GM21423 (cell line): ENCODE results near the gene TNIK.

Experiments
- ATAC-seq: cut with Tn5 transposase; IDR thresholded peaks from one replicate; pipeline ENCODE4 v1.9.1; 2021; ENCODE audit warnings: mild to moderate bottlenecking, moderate library complexity; ENCODE audit not compliant: unreplicated experiment

TNIK gene

DNA sequence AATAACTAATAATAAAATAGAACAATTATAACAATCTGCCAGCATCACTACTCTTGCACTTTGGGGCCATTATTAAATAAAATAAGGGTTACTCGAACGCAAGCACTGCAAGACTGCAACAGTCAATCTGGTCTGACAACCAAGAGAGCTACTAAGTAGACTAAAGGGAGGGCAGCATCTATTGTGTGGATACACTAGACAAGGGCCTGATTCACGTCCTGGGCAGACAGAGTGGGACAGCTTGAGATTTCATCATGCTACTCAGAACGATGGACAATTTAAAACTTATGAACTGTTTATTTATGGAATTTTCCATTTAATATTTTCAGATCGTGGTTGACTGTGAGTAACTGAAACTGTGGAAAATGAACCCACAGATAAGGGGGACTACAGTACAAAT lies 39.5 kb downstream of the TNIK start:
- no peak for ATAC-seq

DNA sequence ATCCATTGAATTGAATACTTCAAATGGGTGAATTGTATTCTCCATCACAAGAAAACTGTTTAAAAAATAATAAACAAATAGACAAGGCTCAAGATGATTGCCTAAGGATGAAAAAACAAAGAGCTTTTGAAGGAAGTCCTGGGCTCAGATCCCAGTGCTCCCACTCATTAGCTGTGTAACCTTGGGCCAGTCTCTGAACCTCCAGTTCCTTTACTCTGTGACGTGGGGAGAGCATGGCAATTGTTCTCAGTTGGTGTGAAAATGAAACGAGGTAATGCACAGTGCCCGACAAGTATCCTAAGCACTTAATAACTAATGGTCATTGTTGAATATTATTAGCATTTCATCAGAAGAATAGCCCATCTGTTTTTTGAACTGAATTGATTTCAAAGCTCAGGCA lies 40.7 kb downstream of the TNIK start:
- no peak for ATAC-seq

DNA sequence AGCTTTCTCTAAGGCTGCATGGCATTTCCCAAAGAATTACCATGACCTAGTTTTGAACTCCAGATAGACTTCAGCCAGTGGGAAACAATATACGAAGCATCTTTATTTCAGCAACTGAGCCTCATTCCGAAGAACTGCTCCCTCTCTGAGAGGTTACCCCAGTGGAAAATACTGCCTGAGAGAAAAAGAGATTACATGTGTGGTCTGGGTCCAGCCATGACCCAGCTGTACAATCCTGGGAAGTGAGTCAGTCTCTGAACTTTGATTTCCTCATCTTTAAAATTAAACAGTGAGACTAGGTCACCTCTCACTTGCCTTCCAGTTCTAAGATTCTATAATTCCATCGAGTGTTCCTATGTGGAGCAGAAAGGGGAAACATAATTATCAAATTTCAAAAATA lies 42.4 kb downstream of the TNIK start:
- ATAC-seq, result no peak

DNA sequence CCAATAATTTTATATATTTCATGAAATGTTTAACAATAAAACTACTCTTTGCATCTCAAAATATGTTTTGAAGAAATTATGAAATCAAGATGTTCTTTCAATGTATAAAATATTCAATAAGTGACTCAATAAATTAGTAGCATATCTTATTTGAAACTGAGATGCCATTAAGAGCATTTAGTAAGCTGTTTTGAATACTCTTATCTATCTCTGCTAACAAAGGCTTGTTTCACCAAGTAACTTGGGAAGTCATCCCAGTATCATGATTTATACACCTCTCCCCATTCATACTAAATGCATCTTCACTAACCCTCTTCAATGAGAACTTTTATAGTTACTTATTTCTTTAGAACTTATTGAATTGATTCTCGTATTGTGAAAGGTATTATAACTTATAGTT lies 43.1 kb downstream of the TNIK start:
- ATAC-seq, result no peak

DNA sequence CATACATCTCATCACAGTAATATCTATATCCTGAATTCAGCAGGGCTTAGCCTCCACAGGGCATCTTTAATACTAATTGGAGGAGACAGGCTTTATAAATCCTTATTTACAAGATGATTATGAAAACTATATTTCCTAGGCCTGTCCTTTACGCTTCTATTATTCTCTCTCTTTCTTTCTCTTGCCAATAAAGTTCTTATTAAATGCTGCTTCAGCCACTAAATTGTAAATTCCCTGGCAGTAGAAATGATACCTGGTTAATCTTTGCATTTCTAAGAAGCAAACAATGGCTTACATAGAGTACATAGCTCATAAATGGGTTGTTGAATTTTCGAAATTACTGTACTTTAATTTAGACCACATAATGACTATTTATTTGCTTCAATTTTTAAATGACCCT lies 43.5 kb downstream of the TNIK start:
- no peak for ATAC-seq

DNA sequence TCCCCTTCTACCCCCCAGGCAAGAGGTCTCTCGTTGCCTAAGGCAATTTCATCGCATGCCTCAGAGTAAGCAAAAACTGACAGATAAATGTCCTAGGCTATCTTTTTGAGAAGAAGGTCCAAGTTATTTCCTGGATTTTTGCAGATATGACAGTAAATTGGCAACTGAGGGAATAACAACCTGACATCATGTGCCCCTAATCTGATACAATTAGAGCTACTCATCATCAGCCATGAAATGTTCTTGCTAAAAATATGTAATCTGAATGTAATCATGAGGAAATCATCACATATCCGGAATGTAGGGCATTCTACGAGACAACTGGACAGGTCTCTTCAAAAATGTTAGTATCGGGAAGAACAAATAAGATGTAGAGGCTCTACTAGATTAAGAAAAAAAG lies 44.1 kb downstream of the TNIK start:
- ATAC-seq, result no peak

DNA sequence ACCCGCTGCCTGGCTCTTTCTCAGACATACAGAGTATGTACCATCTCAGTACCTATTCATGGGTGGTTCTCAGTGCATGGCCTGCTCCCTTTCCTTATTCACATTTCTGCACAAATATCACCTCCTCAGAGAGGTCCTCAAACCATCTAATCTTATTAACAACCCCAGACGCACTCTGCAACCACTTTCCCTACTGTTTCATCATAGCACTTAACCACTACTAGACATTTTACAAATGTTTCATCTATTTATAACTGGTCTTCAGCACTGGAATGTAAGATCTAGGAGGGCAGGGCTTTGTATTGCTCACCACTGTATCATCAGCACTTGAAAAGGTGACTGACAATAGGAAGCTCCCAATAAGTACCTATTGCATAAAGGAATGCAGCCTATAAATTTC lies 45.1 kb downstream of the TNIK start:
- ATAC-seq, result no peak

DNA sequence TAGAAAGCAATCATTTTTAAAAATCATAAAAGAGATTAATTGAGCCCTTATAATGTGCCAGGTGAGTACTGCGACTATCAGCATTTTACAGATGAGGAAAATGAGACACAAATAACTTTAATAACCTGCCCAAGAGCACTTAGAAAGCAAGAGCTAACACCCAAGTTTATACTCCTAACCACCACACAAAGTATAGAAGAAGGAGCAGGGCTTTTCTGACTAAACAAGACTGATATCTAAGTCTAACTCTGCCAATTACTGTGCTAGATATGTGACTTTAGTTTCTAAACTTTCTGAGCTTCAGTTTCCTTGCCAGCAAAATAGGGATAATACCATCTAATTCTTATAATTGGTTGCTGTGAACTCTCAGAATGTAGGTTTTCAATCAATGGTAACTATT lies 47.7 kb downstream of the TNIK start:
- ATAC-seq, result no peak

DNA sequence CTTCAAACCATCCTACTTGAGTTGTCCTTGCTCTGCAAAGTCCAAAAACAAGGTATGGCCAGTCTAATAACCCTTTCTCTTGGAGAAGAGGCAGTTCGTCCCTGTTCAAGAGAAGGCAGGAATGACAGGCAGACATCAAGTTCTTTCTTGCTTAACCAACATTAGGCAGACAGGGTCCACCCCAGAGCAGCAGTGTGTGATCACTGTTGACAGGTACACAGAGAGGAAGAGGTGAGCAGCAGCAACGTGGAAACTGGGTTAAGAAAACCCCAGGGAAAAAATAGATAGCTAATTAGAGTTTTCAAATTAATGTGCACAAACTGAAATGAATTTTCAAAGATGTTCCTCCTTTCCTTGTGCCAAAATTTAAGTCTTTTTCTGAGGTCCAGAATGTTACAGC lies 48.2 kb downstream of the TNIK start:
- no peak for ATAC-seq

DNA sequence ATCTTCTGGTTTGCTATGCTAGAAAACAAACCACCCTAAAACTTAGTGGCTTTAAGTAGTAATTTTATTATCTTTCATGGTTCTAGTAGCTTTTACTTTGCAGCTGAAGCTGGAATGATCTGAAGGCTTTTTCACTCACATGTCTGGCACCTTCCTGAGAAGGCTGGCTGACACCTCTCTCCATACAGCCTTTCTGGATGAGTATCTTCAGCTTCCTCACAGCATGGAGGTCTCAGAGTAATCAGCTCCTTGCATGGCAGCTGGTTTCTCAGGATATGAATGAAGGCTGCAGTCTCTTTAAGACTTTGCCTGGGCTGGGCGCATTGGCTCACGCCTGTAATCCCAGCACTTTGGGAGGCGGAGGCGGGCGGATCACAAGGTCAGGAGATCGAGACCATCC lies 50.0 kb downstream of the TNIK start:
- no peak for ATAC-seq

DNA sequence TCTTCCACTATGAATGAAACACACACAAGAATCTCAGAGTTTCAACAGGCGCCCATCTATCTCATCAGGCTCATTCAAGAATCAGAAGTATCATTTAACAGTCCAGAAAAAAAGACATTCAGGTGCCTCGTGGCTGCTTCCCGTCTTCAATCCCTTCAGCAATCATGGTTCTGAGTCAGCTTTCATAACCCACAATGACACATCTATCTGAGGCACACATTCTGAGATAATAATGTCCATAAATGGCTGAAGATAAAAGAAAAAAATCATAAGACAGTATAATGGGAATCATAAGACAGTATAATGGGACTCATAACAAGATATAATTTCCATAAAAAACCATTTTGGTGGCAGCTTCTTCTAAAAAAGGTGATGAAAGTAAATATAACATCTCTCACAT lies 52.4 kb downstream of the TNIK start:
- ATAC-seq, result no peak

DNA sequence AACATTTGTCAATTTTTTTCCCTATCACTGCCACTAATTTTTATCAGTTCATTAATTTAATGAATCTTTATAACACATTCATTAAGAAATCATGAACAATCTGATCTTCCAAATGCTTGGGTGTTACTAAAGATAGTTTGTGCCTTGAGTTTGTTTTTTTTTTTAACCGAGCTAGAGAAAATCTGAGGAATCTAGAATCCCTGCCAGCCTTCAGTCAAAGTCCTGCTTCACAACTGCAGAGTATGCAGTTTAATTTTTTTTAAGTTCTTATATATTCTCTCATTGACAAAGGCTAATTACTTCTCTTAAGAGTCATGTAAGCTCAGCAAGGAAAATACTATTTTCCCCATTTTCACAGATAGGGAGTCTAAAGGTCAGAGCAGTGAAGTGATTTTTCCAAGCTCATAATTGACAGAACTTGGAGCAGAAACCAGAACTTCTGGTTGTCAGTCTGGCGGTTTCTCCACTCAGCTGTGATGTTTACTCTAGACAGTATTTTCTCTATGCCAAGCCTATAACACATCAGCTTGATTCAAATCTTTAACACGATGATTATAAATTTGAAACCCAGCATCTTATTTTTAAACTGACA lies 55.7 kb downstream of the TNIK start:
- ATAC-seq, result no peak

DNA sequence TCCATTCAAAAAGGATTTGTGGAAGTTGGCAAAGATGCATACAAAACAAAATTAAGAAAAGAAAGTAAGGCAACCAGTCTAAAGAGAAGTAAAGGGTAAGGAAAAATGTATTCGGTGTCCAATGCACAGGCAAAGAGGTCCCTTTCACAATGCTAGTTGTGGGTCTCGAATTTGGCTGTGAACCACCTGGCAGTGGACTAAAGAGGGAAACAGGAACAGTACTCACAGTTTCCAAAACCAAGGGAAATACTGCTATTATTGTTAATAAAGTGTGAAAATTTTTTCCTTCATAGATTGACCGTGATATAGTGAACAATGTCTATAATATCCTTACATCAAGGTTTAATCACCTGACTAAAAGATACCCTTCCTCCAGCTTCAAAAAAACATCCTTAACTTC lies 57.9 kb downstream of the TNIK start:
- ATAC-seq, result no peak

DNA sequence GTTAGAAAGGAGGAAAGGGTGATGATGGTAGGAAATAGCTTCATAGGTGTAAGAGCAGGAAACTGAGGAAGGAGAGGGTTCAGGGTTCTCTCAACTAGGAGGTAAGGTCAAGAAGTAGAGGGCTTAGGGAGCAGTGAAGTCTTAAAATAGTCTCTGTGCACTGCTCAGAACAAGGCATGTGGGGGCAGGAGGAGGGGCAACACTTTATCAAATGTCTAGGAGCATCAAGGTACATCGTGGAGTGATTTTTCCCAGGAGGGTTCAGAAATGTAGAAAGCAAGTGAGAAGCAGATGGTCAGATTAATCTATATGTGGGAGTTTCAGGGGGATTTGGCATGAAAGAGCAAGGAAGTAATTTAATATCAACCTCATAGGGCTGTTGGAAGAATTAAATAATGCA lies 58.8 kb downstream of the TNIK start:
- ATAC-seq, result no peak

DNA sequence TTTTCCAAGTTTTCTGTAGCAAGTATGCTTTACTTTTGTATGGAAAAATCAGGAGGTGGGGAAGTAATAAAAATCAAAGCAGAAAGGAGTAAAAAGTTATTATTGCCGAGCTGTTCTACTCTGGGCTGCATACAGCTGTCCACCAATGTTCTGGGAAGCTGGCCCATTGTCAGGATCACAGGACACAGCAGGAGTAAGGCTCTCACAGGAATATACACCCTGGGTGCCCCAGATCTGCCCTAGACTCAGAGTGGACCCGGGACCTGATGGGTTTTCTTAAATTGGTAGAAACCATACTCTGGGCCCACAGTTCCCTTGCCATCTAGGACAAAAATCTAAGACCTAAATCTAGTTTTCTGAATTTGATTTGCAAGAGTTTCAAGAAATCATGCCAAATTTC lies 60.4 kb downstream of the TNIK start:
- ATAC-seq, result no peak

DNA sequence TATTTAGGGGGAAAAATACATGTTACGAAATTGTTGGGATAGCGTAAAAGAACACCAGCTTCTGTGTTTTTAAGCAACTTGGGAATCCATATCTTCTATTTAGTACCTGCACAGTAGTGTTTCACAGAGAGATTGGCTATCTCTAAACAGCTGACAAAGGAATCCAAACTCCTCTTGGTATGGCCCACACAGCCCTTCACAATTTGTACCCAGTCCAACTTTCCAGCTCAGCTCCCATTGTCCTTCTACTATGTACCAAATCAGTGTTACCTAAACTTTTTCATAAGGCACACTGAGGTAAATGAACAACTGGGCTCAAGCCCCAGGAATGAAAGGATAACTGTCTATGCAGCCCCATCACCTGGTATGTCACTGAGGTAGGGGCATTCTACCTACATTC lies 61.9 kb downstream of the TNIK start:
- ATAC-seq, result no peak

DNA sequence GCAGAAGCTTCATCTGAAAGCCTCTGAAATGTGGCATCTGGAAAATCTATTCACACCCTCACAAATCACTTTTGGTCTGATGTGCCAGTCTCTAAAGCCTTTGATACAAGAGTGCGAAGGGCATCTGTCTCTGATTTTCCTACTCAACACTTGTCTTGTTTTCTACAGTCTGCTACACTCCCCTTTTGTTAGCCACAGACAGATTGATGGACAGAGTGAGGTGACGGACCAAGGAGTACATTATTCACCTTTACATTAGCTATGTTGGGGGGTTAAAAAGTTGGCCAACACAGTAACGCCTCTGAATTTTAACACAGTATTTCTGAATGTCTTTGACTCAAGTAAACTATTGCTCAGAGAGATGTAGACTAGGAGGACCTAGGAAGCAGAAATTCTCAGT lies 63.1 kb downstream of the TNIK start:
- no peak for ATAC-seq

DNA sequence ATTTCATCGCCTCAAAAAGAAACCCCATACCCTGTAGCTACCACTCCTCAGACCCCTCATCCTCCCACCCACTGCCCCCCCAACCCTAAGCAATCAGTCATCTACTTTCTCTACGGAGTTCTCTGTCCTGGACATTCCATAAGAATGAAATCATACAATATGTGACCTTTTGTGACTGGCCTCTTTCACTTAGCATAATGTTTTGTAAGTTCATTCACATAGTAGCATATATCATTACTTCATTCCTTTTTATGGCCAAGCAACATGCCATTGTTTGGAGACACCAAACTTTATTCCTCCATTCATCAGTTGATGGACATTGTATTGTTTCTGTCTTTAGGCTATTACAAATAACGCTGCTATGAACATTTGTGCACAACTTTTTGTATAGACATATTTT lies 64.2 kb downstream of the TNIK start:
- ATAC-seq, result no peak

DNA sequence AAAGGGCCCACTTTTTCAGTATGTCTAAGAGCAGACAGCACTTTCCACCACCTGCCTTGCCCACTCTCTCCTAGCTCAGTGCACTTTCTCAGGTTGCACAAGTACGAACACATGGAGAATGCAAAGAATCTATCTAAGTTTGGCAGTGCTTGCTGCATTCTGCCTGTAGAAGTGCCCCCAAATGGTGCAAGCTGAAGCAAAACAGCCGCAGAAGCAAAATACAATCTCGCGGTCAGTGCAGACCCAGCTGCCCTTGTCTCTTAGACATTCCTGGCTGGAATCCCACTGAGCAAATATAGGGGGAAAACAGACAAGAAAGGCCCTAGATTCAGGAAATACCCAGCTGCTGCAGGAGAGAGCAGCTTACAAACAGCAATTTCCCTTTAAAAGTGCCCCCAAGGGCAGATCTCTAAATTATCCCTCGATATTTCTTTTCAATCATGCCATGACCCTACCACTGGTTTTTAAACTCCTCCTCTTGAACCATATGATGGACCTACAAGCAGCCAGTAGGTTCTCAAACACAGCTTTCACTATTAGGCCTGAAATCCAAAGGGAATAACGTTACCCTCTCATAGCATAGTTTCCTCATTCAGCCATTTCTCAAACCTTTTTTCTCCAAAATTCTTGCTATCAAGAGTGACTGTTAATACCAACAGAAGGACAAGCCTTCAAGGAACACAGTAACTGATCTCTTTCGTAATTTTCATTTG lies 67.0 kb downstream of the TNIK start:
- no peak for ATAC-seq

DNA sequence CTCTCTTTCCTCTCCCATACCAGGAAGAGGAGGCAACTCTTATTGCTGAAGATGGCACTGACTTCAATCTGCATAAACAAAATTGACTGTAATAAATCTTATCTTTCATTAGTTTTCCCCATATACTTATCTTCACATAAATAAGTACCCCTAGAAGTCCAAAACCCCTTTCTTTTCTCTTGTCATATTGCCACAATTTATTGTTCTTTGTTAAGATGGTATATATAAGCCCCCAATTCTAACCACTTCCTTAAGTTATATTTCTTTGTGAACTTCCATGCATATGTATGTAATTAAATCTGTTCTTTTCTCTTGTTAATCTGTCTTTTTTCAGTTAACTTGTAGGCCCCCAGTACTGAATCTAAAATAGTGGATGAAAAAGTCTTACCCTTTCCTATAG lies 68.8 kb downstream of the TNIK start:
- no peak for ATAC-seq

DNA sequence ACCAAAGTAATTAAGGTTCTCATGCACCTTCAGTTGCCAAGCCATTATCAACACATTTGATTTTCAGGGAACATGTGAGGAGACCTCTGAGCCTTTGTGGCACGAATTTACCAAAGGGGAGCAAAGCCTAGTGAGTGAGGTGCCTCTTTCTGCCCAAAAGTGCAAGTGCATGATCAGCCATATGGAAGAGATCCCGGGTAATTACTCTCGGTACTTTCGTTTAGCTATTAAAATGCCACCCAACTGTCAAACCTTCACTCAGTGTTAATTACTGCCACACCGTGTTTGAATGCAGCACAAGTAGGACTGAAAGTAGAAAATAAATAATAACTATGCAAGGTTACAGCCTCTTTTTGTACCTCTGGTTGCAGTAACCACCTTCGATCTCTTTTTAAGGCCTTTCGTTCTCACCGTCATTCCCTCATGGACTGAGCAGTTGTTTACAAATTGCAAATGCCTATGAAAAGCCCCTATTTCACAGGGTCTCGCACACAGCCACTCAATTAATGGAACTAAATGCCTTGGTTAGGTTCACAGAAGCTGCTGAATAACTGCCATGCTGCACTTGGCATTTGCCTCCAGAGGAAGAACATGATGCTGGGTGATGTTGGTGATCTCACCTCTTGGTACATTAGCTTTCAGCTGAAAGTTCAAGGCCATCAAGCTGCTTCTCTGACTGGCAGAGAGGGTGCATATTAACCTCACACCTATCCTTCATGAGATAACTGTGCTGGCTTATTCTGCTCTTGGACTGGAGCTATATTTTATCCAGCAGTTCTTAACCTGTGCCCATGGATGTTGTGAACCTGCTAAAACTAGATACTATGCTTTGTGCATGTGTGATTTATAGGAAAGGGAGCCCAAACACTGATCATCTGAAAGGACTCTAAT lies 69.9 kb downstream of the TNIK start:
- no peak for ATAC-seq

DNA sequence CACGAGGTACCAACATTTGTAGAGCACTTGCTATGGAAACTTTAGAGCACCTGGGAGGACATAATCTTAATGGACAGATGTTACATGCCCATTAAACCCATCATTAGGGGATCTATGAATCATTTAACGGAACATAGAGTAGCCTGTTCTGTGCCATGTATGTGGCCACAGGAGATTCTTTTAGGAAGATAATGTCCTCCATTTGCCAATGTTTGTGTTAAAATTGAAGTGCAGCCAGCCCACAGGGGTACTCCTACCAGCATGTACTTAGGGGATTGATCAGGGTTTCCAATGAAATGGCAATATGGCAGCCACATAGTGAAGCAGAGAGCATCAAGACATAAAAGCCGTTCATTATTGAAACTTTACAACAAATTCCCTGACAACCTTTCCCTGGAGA lies 70.7 kb downstream of the TNIK start:
- ATAC-seq, result no peak
